HuH-7 (cell line): ENCODE measurements around the gene SOCS6.

Experiments
- DNase-seq: peaks from one replicate; pipeline ENCODE4 v3.0.0; 2011; ENCODE audit warnings: low spot score

Gene SOCS6

DNA sequence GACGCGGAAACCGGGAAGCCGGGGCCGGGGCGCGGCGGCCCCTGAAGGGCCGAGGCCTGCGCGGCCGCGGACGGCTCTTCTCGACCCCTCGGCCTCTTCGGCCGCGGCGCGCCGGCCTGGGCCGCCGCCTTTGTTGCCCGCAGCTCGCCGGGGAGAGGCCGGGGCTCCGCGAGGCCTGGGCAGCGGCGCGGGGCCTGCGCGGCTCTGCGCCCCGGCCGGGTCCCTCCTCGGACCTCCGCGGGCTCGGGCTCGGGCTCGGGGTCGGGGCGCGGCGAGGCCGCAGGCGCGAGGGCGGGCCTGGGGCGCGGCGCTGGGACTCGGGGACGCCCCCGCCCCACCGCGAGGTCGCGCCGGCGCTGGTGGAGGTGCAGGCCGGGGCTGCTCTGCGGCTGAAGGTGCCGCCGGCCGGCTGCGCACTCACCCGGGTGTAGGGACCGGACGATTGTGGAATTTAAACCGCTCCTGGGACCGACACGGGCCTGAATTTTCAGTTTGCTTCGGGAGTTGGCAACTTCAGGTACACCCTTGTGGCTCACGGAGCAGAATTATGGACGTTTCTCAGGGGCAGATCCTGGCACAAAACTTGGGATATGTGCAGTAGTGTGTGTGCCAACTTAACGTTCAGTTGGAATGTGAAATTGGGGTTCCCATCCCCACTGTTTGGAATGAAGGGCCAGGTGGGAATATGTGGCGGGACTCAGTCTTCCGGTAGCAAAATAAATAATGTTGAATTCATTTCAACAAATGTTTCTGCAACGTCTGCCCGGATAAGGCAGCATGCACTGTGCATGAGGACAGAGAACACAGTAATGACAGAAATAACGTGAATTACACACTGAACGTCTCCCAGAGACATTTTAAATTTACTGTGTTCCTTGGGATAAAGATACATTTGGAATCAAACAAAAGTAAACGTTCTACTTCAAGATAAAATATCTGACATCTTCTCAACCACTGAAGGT, 787 bp downstream of the SOCS6 start:
- no peak for DNase-seq

DNA sequence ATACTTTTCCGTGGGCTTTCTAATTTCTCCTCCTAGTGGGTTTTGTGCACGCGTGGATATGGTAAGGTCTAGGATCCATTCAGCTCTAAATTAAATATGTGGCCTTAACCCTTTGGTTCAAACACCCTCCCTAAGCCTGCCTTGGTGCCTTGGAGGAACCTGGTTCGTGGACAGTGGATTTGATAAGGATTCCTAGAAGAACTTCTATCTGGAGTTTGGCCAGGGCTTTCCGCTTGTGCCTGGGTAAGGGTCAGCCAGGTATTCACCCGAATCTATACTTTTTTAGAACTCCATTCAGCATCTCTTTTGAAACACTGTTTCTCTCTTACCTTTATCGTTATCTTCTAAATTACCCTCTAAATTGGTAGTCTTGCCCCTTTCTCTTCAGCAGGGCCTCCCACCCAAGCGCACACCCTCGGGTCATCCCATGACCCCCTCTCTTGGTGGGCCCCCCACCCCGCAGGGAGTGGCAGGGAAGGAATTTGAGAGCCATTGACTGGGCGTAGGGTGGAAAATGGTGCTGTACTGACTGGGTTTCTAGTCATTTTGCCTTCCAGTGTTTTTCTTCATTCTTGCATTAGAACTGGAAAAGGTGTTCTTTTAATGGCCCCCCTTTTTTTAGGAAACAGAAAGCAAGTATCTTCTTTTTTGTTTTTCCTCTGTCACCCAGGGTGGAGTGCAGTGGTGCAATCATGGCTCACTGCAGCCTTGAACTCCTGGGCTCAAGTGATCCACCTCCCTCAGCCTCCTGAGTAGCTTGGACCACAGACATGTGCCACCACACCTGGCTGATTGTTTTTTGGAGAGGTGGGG, 1.8 kb downstream of the SOCS6 start:
- no peak for DNase-seq

- DNase-seq: no peak
These were observed 2.4 kb downstream of the SOCS6 start for GRCh38 chr18:70291295-70291574.

- no peak for DNase-seq
These were observed 3.8 kb downstream of the SOCS6 start for GRCh38 chr18:70292628-70293027.

GRCh38 chr18:70293166-70293565, 4.3 kb downstream of the SOCS6 start:
- no peak for DNase-seq

DNA sequence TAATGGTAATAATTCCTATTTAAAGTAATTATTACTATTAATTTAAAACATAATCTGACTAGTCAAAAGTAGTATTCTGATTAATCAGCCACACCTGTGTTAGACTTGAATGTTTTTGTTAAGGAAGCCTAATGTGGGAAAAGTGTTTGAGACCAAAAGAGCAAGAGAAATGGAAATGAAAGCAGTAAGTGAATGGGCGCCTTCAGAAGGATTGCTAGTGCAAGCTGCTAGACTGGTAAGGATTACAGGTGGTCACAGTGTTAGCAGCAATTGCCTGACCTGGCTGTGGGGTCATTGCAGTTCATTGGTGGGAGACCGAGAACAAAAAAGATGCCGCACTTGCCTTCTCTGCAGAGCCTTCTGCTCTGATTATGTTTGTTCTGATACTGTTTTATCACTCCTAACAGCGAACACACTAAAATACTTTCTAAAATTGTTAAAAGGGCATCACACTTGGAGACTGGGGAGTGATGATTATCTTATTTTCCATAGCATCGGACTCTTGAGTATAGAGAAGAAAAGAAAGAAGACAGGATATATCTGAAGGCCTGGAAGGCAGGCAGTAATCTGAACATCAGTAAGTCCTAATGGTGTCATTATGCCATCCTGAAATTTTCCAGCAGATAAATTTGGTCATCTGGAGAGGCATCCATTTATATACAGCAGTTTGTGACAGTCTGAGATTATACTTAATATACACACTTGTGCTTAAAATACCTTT, 5.8 kb downstream of the SOCS6 start:
- DNase-seq: no peak

DNA sequence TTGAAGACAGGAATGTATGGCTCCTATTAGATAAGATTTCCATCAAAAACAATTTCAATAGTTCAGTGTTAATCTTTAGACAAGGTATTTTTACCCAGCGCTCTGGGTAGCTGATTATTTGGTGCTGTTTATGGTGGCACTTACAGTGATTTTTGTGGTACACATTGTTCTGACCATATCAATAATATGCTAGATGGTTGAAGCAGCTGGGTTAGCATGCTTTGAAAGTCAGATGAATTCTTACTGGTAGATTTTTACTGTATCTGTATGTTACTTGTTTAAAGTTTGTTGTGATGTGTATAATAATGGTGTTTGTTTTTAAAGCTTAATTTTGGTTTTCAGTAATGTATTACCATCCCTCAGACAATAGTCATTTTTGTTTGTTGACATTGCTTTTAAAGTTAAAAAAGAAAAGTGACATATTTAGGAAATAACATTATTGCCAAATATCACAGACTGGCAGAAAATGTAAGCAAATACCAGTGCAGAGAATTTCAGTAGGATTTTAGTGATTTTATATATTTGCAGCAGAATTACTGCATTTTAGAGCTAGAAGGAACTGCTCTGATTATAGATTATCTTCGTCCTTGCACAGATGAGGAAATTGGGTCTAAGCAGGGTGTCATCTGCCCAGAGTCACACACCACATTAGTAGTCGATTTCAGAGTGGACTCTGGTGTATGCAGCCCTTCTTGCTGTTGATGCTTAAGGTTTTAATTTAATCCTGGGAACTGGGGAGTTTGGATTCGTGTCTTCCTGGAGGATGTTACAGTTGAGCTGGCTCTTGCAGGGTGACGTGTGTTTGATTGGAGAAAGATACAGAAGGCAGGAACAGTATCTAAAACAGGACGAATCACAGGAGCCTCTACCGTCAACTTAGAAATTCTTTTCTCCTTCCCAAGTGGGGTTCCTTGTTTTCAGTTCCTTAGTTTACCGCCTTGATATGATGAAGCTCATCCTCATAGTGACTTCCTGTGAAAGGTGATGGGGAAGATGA, 6.6 kb downstream of the SOCS6 start:
- DNase-seq: no peak

DNA sequence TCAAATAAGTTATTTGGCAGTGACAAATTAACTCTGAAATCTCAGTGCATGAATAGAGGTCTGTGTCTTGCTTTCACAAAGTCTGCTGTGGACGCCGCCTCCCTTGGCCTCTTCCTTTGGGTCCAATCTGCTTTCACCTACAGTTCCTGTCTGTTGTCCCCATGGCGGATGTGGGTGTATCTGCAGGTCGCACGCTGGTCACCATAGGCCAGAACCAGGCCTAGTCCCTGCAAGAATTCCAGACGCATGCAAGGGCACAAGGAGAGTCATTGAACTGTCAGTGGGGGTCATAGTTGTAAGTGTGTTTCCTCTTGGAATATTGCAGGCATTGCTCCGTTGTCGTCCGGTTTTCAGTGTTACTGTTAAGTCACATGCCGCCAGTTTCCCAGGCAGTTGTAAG, 7.4 kb downstream of the SOCS6 start:
- DNase-seq: no peak

- DNase-seq: no peak
These were observed 7.9 kb downstream of the SOCS6 start for GRCh38 chr18:70296781-70297180.

DNA sequence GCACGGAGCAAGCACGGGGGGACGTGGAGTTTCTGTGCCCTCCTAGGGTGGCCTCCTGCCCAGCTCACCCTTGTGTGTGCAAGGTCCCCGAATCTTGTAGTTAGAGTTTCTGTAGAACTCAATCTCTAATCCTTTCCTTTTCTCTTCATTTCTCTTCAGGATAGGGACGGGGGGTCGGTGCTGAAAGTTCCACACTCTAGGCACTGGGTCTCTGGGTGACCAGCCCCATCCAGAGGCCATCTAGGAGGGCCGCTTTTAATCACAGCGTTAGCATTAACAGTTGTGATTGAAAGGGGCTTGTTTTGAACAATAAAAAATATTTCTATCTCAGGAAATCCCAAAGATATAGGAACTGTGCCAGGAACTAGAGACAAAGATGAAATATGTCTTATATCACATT, 10.5 kb downstream of the SOCS6 start:
- no peak for DNase-seq

DNA sequence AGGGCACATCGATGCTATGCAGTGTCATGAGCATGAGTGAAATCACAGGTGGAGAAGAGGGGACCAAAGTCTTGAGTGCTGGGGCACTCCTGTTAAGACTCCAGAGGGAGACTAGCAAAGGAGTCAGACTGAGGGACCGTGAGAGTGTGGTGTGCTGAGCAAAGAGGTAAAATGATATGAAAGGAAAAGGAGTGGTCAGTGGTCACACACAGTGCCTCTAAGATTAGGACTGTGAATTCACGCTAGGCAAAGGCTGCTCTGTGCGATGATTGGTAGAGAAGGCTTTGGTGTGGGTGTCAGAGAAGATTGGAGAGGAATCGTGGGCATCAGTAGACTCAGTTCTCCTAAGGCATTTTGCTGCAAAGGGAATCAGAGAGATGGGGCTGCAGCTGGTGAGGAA, 12.8 kb downstream of the SOCS6 start:
- no peak for DNase-seq

- no peak for DNase-seq
These were observed 19.9 kb downstream of the SOCS6 start for GRCh38 chr18:70308555-70309294.

GRCh38 chr18:70310560-70311320, 21.9 kb downstream of the SOCS6 start:
- DNase-seq: no peak

DNA sequence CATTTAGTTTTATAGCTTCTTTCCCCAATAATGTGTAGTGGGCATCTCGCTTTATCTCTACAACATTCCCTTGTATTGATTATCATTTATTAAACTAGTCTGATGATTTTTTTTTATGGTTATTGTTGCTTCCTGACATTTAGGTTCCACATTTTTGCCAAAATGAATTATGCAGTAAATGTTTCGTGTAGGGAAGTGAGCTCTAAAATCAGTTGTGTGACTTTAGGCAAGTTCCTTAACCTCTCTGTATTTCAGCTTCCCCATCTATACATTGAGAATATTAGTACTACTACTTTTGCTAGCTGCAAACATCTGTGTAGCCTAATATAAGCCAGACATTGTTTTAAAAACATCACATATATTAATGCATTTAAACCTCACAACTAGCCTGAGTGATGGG, 22.9 kb downstream of the SOCS6 start:
- DNase-seq: no peak

DNA sequence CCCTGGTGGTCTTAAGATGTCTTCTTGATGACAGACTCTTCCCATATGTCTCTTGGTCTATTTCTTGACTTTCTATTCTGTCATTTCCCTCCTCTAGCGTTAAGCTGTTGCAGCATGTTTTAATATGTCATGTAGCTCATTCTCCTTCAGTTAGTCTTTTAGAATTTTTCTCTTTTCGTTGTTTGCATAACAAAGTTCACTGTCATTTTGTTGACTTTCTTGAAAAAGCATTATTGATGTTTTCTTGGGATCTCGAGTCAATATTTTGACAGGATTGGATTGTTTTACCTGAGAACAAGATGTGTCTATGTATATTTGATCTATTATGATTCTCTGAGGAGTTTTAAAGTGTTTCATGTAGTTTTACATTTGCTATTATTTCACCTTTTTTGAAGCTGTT, 24.8 kb downstream of the SOCS6 start:
- no peak for DNase-seq

GRCh38 chr18:70314151-70314782, 25.4 kb downstream of the SOCS6 start:
- DNase-seq: no peak

GRCh38 chr18:70319187-70319586, 30.3 kb downstream of the SOCS6 start:
- no peak for DNase-seq

GRCh38 chr18:70321616-70322015, 32.8 kb downstream of the SOCS6 start:
- DNase-seq: no peak

DNA sequence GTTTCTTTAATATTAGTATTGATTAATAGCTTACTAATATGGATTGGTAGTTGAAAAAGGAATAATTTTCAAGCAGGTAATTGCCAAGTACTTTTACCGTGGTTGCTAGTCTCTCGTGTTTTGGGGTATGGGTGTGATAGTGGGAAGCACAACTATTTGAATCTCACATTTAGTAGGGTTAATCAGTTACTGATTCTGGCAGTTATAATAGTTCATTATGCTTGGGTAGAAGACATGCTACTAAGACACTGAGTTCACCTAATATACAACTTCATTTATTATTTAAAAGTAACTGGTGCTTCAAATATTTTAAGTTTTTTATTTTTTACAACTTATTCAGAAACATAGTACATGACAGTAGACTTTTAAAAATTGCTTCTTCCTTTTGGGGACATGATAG, 33.5 kb downstream of the SOCS6 start:
- DNase-seq: no peak

GRCh38 chr18:70322928-70323327, 34.1 kb downstream of the SOCS6 start:
- DNase-seq: no peak
